ENCODE measurements around the gene HES5. TPM values are rescaled to one million over a fixed set of nuclear protein-coding genes. Genes with fewer than 3 reads are reported as not detected.

HES5 gene
- total and polyA plus RNA-seq, 2 experiments from 2014 or later = 0.16 to 0.21 TPM

DNA sequence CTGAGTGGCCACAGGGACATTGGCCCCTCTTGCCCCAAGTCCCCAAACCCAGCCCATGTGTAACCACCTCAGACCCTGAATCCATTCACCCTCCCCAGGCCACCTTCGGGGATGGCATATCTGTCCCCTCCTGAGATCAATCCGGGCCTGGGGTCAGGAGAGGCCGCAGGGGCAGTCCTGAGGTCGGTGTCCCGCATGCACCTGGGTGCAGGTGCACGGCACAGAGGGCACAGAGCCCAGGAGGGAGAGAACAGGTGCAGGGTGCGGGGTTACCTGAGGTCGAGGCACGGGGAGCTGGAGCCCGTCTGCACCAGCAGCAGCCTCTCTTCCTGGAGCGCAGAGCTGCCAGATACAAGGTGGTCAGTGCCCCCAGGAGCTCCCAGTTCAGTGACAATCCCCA is 20.5 kb downstream of the HES5 start:
- Histone ChIP-seq H3K4me2 (no peak overlapping the region), H3K9me2 (ENCODE audit: insufficient read depth) (no peaks in the 10 kb centered on the region), H3K27ac (ENCODE audit: low read depth) (no peak overlapping the region), H3K27me3 (ENCODE audit: insufficient read depth) (no peaks in the 10 kb centered on the region), H3F3A (replicated peaks; ENCODE audit: low read depth) (no peaks in the 10 kb centered on the region), H3K4me3 (no peak overlapping the region), H3K4me1 (ENCODE audit: insufficient read depth) (no peaks in the 10 kb centered on the region), H4K20me1 (replicated peaks; ENCODE audit: insufficient read depth) (no peaks in the 10 kb centered on the region; the same call in 1 of the 2 replicates), H3K36me3 (ENCODE audit: insufficient read depth) (no peaks in the 10 kb centered on the region; the same call in 1 of the 2 replicates), H3K79me2 (replicated peaks; ENCODE audit: insufficient read depth) (no peaks in the 10 kb centered on the region), H2AFZ (no peak overlapping the region)
- no peak overlapping the region for H3K4me3 Mint-ChIP-seq
- H3K4me1 Mint-ChIP-seq = no peaks in the 10 kb centered on the region
- ATAC-seq (no peak), DNase-seq (ENCODE audit: low spot score) (no peak)
- peaks cover 2% of the 10 kb centered on the region for H3K27me3 Mint-ChIP-seq (ENCODE audit: insufficient read depth, low read depth, poor library complexity)
- no peak overlapping the region for H3K27ac Mint-ChIP-seq
- H3K36me3 Mint-ChIP-seq (ENCODE audit: low read depth) = peaks cover 19% of the 10 kb centered on the region
- TF ChIP-seq, protein P1, sequence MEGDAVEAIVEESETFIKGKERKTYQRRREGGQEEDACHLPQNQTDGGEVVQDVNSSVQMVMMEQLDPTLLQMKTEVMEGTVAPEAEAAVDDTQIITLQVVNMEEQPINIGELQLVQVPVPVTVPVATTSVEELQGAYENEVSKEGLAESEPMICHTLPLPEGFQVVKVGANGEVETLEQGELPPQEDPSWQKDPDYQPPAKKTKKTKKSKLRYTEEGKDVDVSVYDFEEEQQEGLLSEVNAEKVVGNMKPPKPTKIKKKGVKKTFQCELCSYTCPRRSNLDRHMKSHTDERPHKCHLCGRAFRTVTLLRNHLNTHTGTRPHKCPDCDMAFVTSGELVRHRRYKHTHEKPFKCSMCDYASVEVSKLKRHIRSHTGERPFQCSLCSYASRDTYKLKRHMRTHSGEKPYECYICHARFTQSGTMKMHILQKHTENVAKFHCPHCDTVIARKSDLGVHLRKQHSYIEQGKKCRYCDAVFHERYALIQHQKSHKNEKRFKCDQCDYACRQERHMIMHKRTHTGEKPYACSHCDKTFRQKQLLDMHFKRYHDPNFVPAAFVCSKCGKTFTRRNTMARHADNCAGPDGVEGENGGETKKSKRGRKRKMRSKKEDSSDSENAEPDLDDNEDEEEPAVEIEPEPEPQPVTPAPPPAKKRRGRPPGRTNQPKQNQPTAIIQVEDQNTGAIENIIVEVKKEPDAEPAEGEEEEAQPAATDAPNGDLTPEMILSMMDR (conservative IDR thresholded peaks at IDR 0.05; ENCODE audit: low read depth in 2 of 2) = no peak
- TF ChIP-seq EZH2 (IDR thresholded peaks at IDR 0.05; ENCODE audit: low read depth, unreplicated experiment) (no peak), EZH2phosphoT487 (IDR thresholded peaks at IDR 0.05; ENCODE audit: unreplicated experiment) (no peak), ZNF331 (CRISPR knock-in tag; IDR thresholded peaks at IDR 0.05; ENCODE audit: low read depth) (no peak), ZNF114 (CRISPR knock-in tag; IDR thresholded peaks at IDR 0.05) (no peak), CREB1 (CRISPR knock-in tag; IDR thresholded peaks at IDR 0.05; ENCODE audit: low read depth) (no peak), NANOG (IDR thresholded peaks at IDR 0.05; ENCODE audit: borderline replicate concordance) (no peak), STAT1 (IDR thresholded peaks at IDR 0.05; ENCODE audit: unreplicated experiment) (no peak), JUNB (IDR thresholded peaks at IDR 0.05; ENCODE audit: unreplicated experiment) (no peak), POLR2AphosphoS5 (IDR thresholded peaks at IDR 0.05; ENCODE audit: low read depth) (no peak)
- TF ChIP-seq, protein P2, sequence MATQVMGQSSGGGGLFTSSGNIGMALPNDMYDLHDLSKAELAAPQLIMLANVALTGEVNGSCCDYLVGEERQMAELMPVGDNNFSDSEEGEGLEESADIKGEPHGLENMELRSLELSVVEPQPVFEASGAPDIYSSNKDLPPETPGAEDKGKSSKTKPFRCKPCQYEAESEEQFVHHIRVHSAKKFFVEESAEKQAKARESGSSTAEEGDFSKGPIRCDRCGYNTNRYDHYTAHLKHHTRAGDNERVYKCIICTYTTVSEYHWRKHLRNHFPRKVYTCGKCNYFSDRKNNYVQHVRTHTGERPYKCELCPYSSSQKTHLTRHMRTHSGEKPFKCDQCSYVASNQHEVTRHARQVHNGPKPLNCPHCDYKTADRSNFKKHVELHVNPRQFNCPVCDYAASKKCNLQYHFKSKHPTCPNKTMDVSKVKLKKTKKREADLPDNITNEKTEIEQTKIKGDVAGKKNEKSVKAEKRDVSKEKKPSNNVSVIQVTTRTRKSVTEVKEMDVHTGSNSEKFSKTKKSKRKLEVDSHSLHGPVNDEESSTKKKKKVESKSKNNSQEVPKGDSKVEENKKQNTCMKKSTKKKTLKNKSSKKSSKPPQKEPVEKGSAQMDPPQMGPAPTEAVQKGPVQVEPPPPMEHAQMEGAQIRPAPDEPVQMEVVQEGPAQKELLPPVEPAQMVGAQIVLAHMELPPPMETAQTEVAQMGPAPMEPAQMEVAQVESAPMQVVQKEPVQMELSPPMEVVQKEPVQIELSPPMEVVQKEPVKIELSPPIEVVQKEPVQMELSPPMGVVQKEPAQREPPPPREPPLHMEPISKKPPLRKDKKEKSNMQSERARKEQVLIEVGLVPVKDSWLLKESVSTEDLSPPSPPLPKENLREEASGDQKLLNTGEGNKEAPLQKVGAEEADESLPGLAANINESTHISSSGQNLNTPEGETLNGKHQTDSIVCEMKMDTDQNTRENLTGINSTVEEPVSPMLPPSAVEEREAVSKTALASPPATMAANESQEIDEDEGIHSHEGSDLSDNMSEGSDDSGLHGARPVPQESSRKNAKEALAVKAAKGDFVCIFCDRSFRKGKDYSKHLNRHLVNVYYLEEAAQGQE (IDR thresholded peaks at IDR 0.05; ENCODE audit: unreplicated experiment) = no peak
- TF ChIP-seq, protein P3, sequence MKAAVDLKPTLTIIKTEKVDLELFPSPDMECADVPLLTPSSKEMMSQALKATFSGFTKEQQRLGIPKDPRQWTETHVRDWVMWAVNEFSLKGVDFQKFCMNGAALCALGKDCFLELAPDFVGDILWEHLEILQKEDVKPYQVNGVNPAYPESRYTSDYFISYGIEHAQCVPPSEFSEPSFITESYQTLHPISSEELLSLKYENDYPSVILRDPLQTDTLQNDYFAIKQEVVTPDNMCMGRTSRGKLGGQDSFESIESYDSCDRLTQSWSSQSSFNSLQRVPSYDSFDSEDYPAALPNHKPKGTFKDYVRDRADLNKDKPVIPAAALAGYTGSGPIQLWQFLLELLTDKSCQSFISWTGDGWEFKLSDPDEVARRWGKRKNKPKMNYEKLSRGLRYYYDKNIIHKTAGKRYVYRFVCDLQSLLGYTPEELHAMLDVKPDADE (IDR thresholded peaks at IDR 0.05) = no peak
- TF ChIP-seq, protein P4, sequence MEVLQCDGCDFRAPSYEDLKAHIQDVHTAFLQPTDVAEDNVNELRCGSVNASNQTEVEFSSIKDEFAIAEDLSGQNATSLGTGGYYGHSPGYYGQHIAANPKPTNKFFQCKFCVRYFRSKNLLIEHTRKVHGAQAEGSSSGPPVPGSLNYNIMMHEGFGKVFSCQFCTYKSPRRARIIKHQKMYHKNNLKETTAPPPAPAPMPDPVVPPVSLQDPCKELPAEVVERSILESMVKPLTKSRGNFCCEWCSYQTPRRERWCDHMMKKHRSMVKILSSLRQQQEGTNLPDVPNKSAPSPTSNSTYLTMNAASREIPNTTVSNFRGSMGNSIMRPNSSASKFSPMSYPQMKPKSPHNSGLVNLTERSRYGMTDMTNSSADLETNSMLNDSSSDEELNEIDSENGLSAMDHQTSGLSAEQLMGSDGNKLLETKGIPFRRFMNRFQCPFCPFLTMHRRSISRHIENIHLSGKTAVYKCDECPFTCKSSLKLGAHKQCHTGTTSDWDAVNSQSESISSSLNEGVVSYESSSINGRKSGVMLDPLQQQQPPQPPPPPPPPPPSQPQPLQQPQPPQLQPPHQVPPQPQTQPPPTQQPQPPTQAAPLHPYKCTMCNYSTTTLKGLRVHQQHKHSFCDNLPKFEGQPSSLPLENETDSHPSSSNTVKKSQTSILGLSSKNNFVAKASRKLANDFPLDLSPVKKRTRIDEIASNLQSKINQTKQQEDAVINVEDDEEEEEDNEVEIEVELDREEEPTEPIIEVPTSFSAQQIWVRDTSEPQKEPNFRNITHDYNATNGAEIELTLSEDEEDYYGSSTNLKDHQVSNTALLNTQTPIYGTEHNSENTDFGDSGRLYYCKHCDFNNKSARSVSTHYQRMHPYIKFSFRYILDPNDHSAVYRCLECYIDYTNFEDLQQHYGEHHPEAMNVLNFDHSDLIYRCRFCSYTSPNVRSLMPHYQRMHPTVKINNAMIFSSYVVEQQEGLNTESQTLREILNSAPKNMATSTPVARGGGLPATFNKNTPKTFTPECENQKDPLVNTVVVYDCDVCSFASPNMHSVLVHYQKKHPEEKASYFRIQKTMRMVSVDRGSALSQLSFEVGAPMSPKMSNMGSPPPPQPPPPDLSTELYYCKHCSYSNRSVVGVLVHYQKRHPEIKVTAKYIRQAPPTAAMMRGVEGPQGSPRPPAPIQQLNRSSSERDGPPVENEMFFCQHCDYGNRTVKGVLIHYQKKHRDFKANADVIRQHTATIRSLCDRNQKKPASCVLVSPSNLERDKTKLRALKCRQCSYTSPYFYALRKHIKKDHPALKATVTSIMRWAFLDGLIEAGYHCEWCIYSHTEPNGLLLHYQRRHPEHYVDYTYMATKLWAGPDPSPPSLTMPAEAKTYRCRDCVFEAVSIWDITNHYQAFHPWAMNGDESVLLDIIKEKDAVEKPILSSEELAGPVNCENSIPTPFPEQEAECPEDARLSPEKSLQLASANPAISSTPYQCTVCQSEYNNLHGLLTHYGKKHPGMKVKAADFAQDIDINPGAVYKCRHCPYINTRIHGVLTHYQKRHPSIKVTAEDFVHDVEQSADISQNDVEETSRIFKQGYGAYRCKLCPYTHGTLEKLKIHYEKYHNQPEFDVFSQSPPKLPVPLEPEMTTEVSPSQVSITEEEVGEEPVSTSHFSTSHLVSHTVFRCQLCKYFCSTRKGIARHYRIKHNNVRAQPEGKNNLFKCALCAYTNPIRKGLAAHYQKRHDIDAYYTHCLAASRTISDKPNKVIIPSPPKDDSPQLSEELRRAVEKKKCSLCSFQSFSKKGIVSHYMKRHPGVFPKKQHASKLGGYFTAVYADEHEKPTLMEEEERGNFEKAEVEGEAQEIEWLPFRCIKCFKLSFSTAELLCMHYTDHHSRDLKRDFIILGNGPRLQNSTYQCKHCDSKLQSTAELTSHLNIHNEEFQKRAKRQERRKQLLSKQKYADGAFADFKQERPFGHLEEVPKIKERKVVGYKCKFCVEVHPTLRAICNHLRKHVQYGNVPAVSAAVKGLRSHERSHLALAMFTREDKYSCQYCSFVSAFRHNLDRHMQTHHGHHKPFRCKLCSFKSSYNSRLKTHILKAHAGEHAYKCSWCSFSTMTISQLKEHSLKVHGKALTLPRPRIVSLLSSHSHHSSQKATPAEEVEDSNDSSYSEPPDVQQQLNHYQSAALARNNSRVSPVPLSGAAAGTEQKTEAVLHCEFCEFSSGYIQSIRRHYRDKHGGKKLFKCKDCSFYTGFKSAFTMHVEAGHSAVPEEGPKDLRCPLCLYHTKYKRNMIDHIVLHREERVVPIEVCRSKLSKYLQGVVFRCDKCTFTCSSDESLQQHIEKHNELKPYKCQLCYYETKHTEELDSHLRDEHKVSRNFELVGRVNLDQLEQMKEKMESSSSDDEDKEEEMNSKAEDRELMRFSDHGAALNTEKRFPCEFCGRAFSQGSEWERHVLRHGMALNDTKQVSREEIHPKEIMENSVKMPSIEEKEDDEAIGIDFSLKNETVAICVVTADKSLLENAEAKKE (CRISPR knock-in tag; IDR thresholded peaks at IDR 0.05) = no peak
- H3K9me3 Mint-ChIP-seq = no peaks in the 10 kb centered on the region
